GM12878 (cell line): Measurements from ENCODE around the gene NHERF2.

Experiments
- CEBPZ ChIP-seq: fragments of 150-350 bp; IDR thresholded peaks from 2 replicates; pipeline ENCODE4 v1.6.1; 2016; ENCODE audit warnings: low read depth, low read length
- CTCF ChIP-seq, 3 experiments: IDR thresholded peaks in 2 of 3; conservative IDR thresholded peaks in 1 of 3; 2 replicates each; pipeline ENCODE4 v1.5.1; 2011; ENCODE audit warnings: low read depth in 3 of 3, low read length in 3 of 3, mild to moderate bottlenecking in 3 of 3, control low read depth in 2 of 3, moderate library complexity in 2 of 3, inconsistent platforms in 1 of 3, mixed read lengths in 1 of 3; ENCODE audit not compliant: control insufficient read depth in 2 of 3, insufficient read depth in 1 of 3; ENCODE audit errors: extremely low read depth in 1 of 3
- EZH2 ChIP-seq: IDR thresholded peaks from 2 replicates; pipeline ENCODE4 v1.6.1; 2012; ENCODE audit warnings: low read depth, mild to moderate bottlenecking, control low read depth, inconsistent platforms, low read length, borderline replicate concordance; ENCODE audit not compliant: control insufficient read depth
- FOXM1 ChIP-seq: IDR thresholded peaks from 2 replicates; pipeline ENCODE4 v1.6.1; 2012; ENCODE audit warnings: low read depth, mild to moderate bottlenecking, inconsistent platforms, low read length, moderate library complexity
- PAX5 ChIP-seq: IDR thresholded peaks from 2 replicates; pipeline ENCODE4 v1.6.1; 2011; ENCODE audit warnings: low read depth, low read length, borderline replicate concordance
- POLR2A ChIP-seq: IDR thresholded peaks from 2 replicates; pipeline ENCODE4 v1.6.1; 2011; ENCODE audit warnings: low read depth, mild to moderate bottlenecking, low read length
- POLR2AphosphoS5 ChIP-seq: IDR thresholded peaks from 2 replicates; pipeline ENCODE4 v1.6.1; 2011; ENCODE audit warnings: mild to moderate bottlenecking, low read length, inconsistent platforms
- RAD51 ChIP-seq: fragments of 450-650 bp; IDR thresholded peaks from 2 replicates; pipeline ENCODE4 v1.6.1; 2016; ENCODE audit warnings: moderate library complexity, mild to moderate bottlenecking, inconsistent platforms
- SIX5 ChIP-seq: IDR thresholded peaks from 2 replicates; pipeline ENCODE4 v1.6.1; 2011; ENCODE audit warnings: mild to moderate bottlenecking, low read depth, low read length, moderate library complexity; ENCODE audit not compliant: severe bottlenecking
- TCF7 ChIP-seq: IDR thresholded peaks from 2 replicates; pipeline ENCODE4 v1.6.1; 2014; ENCODE audit warnings: antibody characterized with exemption, borderline replicate concordance
- ZBTB33 ChIP-seq: fragments of 450-650 bp; IDR thresholded peaks from 2 replicates; pipeline ENCODE4 v1.6.1; 2017; ENCODE audit warnings: mild to moderate bottlenecking
- ZNF274 ChIP-seq: IDR thresholded peaks from one replicate; pipeline ENCODE4 v1.8.0; 2011; ENCODE audit not compliant: insufficient read length, insufficient read depth
- ZSCAN29 ChIP-seq: fragments of 450-650 bp; IDR thresholded peaks from 2 replicates; pipeline ENCODE4 v1.6.1; 2017; ENCODE audit warnings: mild to moderate bottlenecking, moderate library complexity
- TF ChIP-seq, protein P1 (sequence below): IDR thresholded peaks from 2 replicates; pipeline ENCODE4 v1.6.1; 2012; ENCODE audit warnings: mild to moderate bottlenecking, low read depth, low read length

- TF ChIP-seq POLR2AphosphoS5 (no peak), EZH2 (no peak), FOXM1 (no peak), CTCF (IDR thresholded peaks at IDR 0.05 in 2 of 3, conservative IDR thresholded peaks at IDR 0.05 in 1 of 3; ENCODE audit: control insufficient read depth in 2 of 3, extremely low read depth in 1 of 3, insufficient read depth in 1 of 3, low read depth in 3 of 3, low read length in 3 of 3) (no peak), ZNF274 (no peak), POLR2A (no peak), SIX5 (no peak), RAD51 (no peak), CEBPZ (no peak), TCF7 (no peak), ZSCAN29 (no peak), PAX5 (no peak), ZBTB33 (no peak)
- TF ChIP-seq, protein P1, sequence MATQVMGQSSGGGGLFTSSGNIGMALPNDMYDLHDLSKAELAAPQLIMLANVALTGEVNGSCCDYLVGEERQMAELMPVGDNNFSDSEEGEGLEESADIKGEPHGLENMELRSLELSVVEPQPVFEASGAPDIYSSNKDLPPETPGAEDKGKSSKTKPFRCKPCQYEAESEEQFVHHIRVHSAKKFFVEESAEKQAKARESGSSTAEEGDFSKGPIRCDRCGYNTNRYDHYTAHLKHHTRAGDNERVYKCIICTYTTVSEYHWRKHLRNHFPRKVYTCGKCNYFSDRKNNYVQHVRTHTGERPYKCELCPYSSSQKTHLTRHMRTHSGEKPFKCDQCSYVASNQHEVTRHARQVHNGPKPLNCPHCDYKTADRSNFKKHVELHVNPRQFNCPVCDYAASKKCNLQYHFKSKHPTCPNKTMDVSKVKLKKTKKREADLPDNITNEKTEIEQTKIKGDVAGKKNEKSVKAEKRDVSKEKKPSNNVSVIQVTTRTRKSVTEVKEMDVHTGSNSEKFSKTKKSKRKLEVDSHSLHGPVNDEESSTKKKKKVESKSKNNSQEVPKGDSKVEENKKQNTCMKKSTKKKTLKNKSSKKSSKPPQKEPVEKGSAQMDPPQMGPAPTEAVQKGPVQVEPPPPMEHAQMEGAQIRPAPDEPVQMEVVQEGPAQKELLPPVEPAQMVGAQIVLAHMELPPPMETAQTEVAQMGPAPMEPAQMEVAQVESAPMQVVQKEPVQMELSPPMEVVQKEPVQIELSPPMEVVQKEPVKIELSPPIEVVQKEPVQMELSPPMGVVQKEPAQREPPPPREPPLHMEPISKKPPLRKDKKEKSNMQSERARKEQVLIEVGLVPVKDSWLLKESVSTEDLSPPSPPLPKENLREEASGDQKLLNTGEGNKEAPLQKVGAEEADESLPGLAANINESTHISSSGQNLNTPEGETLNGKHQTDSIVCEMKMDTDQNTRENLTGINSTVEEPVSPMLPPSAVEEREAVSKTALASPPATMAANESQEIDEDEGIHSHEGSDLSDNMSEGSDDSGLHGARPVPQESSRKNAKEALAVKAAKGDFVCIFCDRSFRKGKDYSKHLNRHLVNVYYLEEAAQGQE: no peak
These were observed 50.3 kb downstream of the NHERF2 start for GRCh38 chr16:2077016-2077415.
